ENCODE measurements around the gene DNAJC5. TPM values are rescaled to one million over a fixed set of nuclear protein-coding genes. Genes with fewer than 3 reads are reported as not detected.
A peak's percentile ranks its signal among the peaks of the same experiment; 100 is the strongest.
"Not testable (repeated sequence)": the region's sequence is repeated elsewhere in the genome, so short reads cannot be mapped to it uniquely, and the experiment has no call there.

DNAJC5 gene
- total RNA-seq, 2 experiments from 2014 or later = 58.6 to 59.7 TPM

- CTCF ChIA-PET = interaction anchor here (1.4 kb wide), 1 partner anchor 185 kb away, joined by 6 read pairs; no protein-coding TSS in a partner anchor
- DNase-seq = no peak
- no peaks in the 10 kb centered on the region for H3K27me3 Mint-ChIP-seq
- H3K4me3 Mint-ChIP-seq = peak overlapping the region; percentile 53
- H3K4me1 Mint-ChIP-seq = peaks cover 25% of the 10 kb centered on the region
- H3K36me3 Mint-ChIP-seq (ENCODE audit: low read depth) = peaks cover 10% of the 10 kb centered on the region
- H3K9me3 Mint-ChIP-seq = no peaks in the 10 kb centered on the region
- H3K27ac Mint-ChIP-seq = peak overlapping the region; percentile 26
- POLR2A ChIA-PET = interaction anchor here (0.7 to 1.4 kb wide), 2 partner anchors 10 kb away, joined by 3 read pairs; no protein-coding TSS in a partner anchor
These were observed 75.9 kb downstream of the DNAJC5 start for GRCh38 chr20:63970714-63971431.

GRCh38 chr20:63971960-63972311 is 77.0 kb downstream of the DNAJC5 start:
- POLR2A ChIA-PET, DNase-seq: not testable (repeated sequence)
- peaks cover 19% of the 10 kb centered on the region for H3K36me3 Mint-ChIP-seq (ENCODE audit: low read depth)

GRCh38 chr20:63972312-63973159 is 77.6 kb downstream of the DNAJC5 start:
- Mint-ChIP-seq H3K36me3 (ENCODE audit: low read depth) (peaks cover 19% of the 10 kb centered on the region), H3K27ac (peak overlapping the region; percentile 10), H3K27me3 (no peaks in the 10 kb centered on the region), H3K4me3 (no peak overlapping the region), H3K4me1 (peaks cover 41% of the 10 kb centered on the region), H3K9me3 (no peaks in the 10 kb centered on the region)
- no peak for DNase-seq
- ChIA-PET CTCF (interaction anchor here (0.7 to 4.3 kb wide), 5 partner anchors 65 to 434 kb away, joined by 3 to 19 read pairs (median 10); partner anchors contain the start of genes PTK6 and TPD52L2), POLR2A (interaction anchor here (1.5 kb wide), 1 partner anchor 76 kb away, joined by 3 read pairs; no protein-coding TSS in a partner anchor)

More at GRCh38 chr20:63971960-63972311, 77.0 kb downstream of the DNAJC5 start:
- H3K4me3 Mint-ChIP-seq, H3K9me3 Mint-ChIP-seq, H3K27ac Mint-ChIP-seq, H3K27me3 Mint-ChIP-seq: not testable (repeated sequence)
- H3K4me1 Mint-ChIP-seq = peaks cover 35% of the 10 kb centered on the region
- CTCF ChIA-PET = interaction anchor here (0.7 to 4.3 kb wide), 3 partner anchors 66 to 186 kb away, joined by 3 to 19 read pairs (median 6); no protein-coding TSS in a partner anchor

GRCh38 chr20:63973160-63973479 is 78.2 kb downstream of the DNAJC5 start:
- ChIA-PET POLR2A (interaction anchor here (1.0 to 1.5 kb wide), 2 partner anchors 66 to 77 kb away, joined by 3 read pairs; no protein-coding TSS in a partner anchor), CTCF (interaction anchor here (1.1 to 4.3 kb wide), 11 partner anchors 12 to 435 kb away, joined by 3 to 19 read pairs (median 7); partner anchors contain the start of genes ARFRP1, PTK6, TCEA2 and TPD52L2)
- H3K27me3 Mint-ChIP-seq = no peaks in the 10 kb centered on the region
- H3K4me3 Mint-ChIP-seq = no peak overlapping the region
- peaks cover 46% of the 10 kb centered on the region for H3K4me1 Mint-ChIP-seq
- no peak for DNase-seq
- H3K27ac Mint-ChIP-seq = no peak overlapping the region
- H3K9me3 Mint-ChIP-seq = no peaks in the 10 kb centered on the region
- H3K36me3 Mint-ChIP-seq (ENCODE audit: low read depth) = peaks cover 19% of the 10 kb centered on the region

- H3K4me1 Mint-ChIP-seq = peaks cover 44% of the 10 kb centered on the region
- CTCF ChIA-PET = interaction anchor here (0.7 to 4.3 kb wide), 16 partner anchors 13 to 436 kb away, joined by 3 to 19 read pairs (median 4); partner anchors contain the start of genes ARFRP1, PTK6, TCEA2 and TPD52L2
- H3K27me3 Mint-ChIP-seq = no peaks in the 10 kb centered on the region
- H3K9me3 Mint-ChIP-seq = no peaks in the 10 kb centered on the region
- no peak overlapping the region for H3K27ac Mint-ChIP-seq
- POLR2A ChIA-PET = interaction anchor here (1.0 to 1.5 kb wide), 2 partner anchors 65 to 78 kb away, joined by 3 read pairs; no protein-coding TSS in a partner anchor
- DNase-seq = peak; percentile 79
- no peak overlapping the region for H3K4me3 Mint-ChIP-seq
- peaks cover 19% of the 10 kb centered on the region for H3K36me3 Mint-ChIP-seq (ENCODE audit: low read depth)
These were observed 78.9 kb downstream of the DNAJC5 start for GRCh38 chr20:63973636-63974401.

- no peaks in the 10 kb centered on the region for H3K27me3 Mint-ChIP-seq
- CTCF ChIA-PET = interaction anchor here (0.7 to 4.3 kb wide), 18 partner anchors 13 to 436 kb away, joined by 3 to 19 read pairs (median 4); partner anchors contain the start of genes ARFRP1, PTK6, TCEA2 and TPD52L2
- H3K36me3 Mint-ChIP-seq (ENCODE audit: low read depth) = peaks cover 16% of the 10 kb centered on the region
- H3K27ac Mint-ChIP-seq = no peak overlapping the region
- POLR2A ChIA-PET = no interaction called here
- no peak overlapping the region for H3K4me3 Mint-ChIP-seq
- H3K4me1 Mint-ChIP-seq = peaks cover 41% of the 10 kb centered on the region
- DNase-seq = peak; percentile 16
- no peaks in the 10 kb centered on the region for H3K9me3 Mint-ChIP-seq
These were observed 79.7 kb downstream of the DNAJC5 start for GRCh38 chr20:63974402-63975200.

- Mint-ChIP-seq H3K4me3 (peak overlapping the region; percentile 52), H3K27ac (peak overlapping the region; percentile 92), H3K36me3 (ENCODE audit: low read depth) (peaks cover 16% of the 10 kb centered on the region), H3K4me1 (peaks cover 54% of the 10 kb centered on the region)
- ChIA-PET POLR2A (interaction anchor here (1.5 kb wide), 1 partner anchor 456 kb away, joined by 5 read pairs; the partner anchor contains the start of gene PPDPF), CTCF (interaction anchor here (1.6 to 4.3 kb wide), 3 partner anchors 61 to 269 kb away, joined by 4 to 19 read pairs (median 9); partner anchors contain the start of genes ARFRP1 and ZGPAT)
- H3K9me3 Mint-ChIP-seq, DNase-seq, H3K27me3 Mint-ChIP-seq: not testable (repeated sequence)
These were observed 81.6 kb downstream of the DNAJC5 start for GRCh38 chr20:63976511-63976910.

GRCh38 chr20:63976980-63977738 is 82.2 kb downstream of the DNAJC5 start:
- Mint-ChIP-seq H3K36me3 (ENCODE audit: low read depth) (peaks cover 16% of the 10 kb centered on the region), H3K9me3 (no peaks in the 10 kb centered on the region), H3K27ac (peak overlapping the region; percentile 92), H3K27me3 (no peaks in the 10 kb centered on the region), H3K4me1 (peaks cover 59% of the 10 kb centered on the region), H3K4me3 (peak overlapping the region; percentile 73)
- POLR2A ChIA-PET = interaction anchor here (0.6 to 1.6 kb wide), 11 partner anchors 9 to 772 kb away, joined by 3 to 10 read pairs (median 4); partner anchors contain the start of genes C20orf204, LIME1, PPDPF and TPD52L2
- DNase-seq = no peak
- CTCF ChIA-PET = interaction anchor here (1.8 kb wide), 1 partner anchor 62 kb away, joined by 9 read pairs; no protein-coding TSS in a partner anchor

- peaks cover 22% of the 10 kb centered on the region for H3K36me3 Mint-ChIP-seq (ENCODE audit: low read depth)
- POLR2A ChIA-PET = interaction anchor here (0.6 to 1.6 kb wide), 11 partner anchors 9 to 772 kb away, joined by 3 to 10 read pairs (median 4); partner anchors contain the start of genes C20orf204, LIME1, PPDPF and TPD52L2
- CTCF ChIA-PET = interaction anchor here (1.8 kb wide), 1 partner anchor 61 kb away, joined by 9 read pairs; no protein-coding TSS in a partner anchor
- H3K27me3 Mint-ChIP-seq = no peaks in the 10 kb centered on the region
- H3K9me3 Mint-ChIP-seq = no peaks in the 10 kb centered on the region
- H3K27ac Mint-ChIP-seq = peak overlapping the region; percentile 92
- H3K4me1 Mint-ChIP-seq = peaks cover 64% of the 10 kb centered on the region
- peak; percentile 76 for DNase-seq
- peak overlapping the region; percentile 73 for H3K4me3 Mint-ChIP-seq
These were observed 82.9 kb downstream of the DNAJC5 start for GRCh38 chr20:63977739-63978276.

Data from activated CD4-positive, alpha-beta memory T cell treated with anti-CD3 and anti-CD28 coated beads, Interleukin-2, amount 10 ng/mL, durations not matched to agents 7 days and 5 days (primary cell).